NCI-H2029 treated with DMSO at 0.1 percent for 48 hours (cell line): ENCODE measurements around the gene DNAL4.
A peak's percentile ranks its signal among the peaks of the same experiment; 100 is the strongest.

ENCODE experiments used
- DNase-seq: peaks from one replicate; lab custom pipeline; 2025; lab: John Stamatoyannopoulos, UW

DNAL4 gene

GRCh38 chr22:38740116-38740723 is 53.7 kb downstream of the DNAL4 start:
- no peak for DNase-seq

DNA sequence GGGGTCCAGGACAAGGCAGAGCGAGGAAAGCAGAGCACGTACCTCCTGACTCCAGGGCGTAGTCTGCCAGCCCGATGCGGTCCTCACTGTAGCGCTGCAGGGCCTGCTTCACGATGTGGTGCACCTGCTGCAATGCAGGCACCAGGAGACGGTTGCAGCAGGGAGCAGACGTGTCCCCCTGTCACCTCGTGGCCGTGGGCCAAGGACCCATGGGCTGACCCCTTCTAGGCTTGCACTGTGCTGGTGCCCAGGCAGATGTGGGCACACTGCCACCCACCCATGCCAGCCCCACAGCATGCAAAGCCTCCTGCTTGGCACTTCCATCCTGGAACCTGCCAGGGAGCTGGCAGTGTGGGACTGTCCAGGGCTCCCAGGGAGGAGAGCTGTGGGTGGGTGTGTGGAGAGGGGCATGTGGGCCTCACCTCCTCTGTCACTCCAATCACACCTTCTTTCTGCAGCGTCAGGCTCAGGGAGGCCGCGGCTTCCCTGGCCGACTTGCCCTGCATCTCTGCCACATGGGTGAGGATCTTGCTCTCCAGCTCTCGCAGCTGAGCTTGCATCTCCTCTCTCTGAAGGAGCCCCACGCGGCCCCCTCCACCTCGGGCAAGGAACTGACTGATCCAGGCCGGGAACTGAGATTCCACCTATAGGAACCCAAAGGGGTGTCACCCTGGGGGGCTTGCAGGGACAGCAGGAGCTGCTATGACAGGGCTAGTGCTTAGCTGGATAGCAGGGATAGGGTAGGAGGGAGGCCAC is 54.5 kb downstream of the DNAL4 start:
- no peak for DNase-seq

GRCh38 chr22:38738475-38739070 is 55.4 kb downstream of the DNAL4 start:
- no peak for DNase-seq

DNA sequence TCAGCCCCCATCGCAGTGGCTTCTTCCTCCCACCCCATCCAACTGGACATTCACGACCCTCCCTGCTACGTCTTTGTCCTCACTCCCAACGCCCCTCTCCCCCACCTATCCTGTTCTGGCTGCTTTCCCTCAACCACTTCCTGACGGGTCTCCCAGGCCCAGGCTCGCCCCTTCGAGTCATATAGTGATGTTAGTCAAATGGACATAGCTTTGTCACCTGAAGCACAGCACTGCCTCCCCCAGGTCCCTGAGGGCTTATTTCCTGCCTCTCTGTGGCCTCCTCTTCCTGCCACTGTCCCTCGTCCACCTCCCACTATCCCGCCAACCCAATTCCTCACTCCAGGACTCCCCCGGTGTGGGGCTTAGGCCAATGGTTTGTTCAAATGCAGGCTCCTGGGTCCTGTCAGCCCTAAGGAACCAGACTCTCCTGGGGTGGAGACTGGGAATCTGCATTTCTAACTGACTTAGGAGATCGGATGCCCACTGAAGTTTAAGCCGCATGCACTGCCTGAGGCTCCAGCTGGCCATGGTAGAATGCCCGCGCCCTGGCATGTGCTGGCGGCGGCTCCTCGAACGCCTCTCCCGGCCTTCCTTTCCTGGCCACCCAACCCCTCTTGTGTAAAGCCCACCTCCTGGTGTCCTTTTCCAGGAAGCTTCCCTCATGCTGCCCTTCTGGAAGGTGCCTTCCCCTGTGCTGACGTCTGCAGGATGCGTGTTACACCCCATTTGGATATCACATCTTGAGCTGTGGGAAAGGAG is 56.5 kb downstream of the DNAL4 start:
- DNase-seq = no peak

DNA sequence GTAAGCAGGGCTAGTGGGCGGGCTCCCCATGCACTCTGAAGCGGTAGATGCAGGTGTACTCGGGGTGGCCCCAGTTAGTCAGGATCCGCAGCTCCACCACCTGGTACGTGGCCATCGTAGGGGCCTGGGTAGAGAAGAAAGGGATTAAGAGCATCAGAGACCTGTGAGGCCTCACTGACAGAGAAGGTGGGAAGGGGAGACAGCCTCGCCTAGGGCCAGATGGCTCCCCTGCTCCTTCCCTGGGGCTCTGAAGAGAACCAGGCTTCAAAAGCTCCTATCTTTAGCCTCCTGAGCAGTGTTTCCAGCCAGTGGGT is 57.7 kb downstream of the DNAL4 start:
- no peak for DNase-seq

DNA sequence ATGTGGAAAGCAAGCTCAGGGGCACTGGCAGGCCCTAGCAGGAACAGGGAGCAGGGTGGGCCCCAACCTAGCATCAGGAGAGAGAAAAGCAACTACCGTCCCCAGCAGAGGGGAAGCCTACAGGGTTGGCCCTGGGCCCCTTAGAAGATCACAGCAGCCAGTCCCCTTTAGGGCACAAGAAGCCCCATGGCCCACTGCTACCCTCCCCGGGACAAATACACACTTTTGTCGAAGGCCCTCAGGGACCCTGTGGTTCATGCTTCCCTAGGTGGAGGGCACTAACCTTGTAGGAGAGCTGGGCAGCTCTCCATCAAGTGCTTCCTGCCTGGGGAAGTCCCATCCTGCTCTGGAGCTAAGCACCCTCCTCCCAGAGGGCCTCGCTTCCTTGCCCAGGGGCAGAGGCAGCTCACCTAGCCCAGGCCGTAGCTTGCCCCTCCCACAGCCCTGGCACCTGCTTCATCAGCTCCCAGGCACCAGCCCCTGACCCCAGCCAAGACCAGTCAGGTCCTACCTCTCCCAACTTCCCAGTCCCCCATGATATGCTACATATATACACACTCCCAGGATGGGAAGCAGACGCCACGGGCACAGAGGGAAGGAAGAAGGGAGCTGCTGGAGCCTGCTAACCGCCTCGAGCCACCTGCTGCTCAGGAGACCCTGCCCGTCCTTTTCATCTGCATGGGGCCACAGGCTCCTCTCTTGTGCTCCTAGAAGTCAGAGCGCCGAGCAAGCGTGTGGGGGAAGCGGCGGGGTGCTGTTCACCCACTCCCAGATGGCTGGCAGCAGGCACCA is 58.3 kb downstream of the DNAL4 start:
- no peak for DNase-seq

GRCh38 chr22:38735126-38735464 is 58.8 kb downstream of the DNAL4 start:
- no peak for DNase-seq

- DNase-seq = no peak
Measured at GRCh38 chr22:38734421-38735100, 59.4 kb downstream of the DNAL4 start.

DNA sequence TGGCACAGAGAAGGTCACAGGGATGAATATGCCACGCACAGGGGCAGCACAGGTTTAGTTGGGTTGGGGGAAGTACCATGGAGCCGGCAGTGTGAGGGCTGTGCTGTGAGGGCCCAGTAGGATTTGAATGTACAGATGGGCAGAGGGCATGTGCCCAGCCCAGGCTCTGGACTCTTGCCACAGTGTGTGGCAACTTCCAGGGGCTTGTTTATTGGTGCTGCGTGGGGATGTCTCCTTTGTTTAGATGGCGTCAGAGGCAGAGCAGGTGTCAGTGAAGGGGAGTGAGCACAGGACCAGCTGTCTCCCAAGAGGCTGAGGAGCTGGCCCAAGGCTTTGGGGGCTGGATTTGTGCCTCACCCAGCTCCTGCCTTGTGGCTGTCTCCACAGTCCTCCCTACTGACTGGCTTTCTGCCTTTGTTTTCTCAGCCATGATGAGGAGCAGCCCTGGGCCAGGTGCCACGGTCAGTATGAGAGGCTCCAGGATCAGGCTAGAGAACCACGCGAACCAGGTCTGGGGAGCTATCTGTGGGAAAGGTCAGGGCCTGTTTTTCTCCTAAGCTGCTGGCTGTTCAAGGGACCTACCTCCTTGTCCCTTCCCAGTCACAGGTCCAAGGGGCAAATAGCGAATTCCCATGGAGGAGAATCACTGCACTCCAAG is 60.1 kb downstream of the DNAL4 start:
- peak; percentile 83 for DNase-seq

GRCh38 chr22:38733329-38733723 is 60.6 kb downstream of the DNAL4 start:
- no peak for DNase-seq

GRCh38 chr22:38732251-38732815 is 61.6 kb downstream of the DNAL4 start:
- DNase-seq = no peak

DNA sequence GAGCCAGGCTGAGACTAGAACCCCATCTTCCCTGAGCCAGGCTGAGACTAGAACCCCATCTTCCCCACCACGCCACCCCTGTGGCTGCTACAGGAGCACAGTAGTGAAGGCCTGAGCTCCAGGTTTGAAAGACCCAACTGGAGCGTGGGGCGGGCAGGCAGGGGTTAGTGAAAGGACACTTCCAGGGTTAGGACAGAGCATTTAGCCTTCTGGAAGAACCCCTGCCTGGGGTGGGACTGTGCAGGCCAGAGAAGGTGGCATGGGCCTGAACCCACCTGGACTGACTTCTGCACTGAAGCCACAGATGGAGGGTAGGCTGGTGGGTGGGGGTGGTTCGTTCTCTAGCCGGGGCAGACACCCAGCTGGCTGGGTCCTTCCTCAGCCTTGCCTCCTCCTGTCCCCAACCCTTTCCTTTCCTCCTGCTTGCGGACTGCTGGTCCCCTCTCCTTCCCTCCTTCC is 62.2 kb downstream of the DNAL4 start:
- no peak for DNase-seq

DNA sequence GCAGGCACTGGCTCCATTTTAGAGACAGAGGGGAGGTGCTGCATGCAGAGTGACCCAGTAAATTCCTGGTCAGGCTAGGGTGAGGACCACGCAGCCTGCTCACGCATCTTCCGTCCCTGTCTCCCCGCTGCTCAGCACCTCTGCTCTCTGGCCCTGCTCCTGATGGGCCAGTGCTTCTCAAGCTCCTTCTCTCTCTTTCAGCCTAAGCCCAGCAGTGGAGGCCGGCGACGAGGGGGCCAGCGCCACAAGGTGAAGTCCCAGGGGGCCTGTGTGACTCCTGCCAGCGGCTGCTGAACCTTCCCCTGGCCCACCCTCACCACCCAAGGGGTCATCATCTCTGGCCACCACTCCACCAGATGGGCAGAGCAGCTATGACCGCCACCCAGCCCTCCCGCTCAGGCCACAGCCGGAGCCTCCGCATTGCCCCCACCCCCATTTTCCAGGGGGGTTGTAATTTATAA is 63.5 kb downstream of the DNAL4 start:
- no peak for DNase-seq

DNA sequence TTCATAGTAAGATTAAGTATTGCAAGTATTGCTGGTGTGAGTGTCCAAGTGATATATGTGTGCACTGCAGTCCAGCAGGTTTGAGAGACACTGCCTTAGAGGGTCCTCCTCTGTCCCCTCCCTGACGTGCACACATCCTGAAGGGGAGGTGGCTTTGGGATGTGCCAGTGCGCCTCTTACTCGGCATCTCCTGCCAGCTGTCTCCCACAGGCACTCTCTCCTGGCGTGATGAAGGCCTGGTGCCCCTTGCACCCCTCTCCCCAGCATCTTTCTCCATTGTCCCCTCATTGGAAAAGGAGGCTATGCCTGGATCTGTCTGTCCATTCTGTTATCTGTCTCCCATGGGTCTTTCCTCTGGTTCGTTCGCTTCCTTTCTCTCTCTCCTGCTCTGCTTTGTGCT is 64.0 kb downstream of the DNAL4 start:
- no peak for DNase-seq

GRCh38 chr22:38728871-38729796 is 64.8 kb downstream of the DNAL4 start:
- DNase-seq = no peak
